COLO829 (cell line): Measurements from ENCODE around the gene FAM83E.

ENCODE experiments used
- DNase-seq: peaks from one replicate; pipeline ENCODE4 v3.0.0; 2012; ENCODE audit warnings: low spot score

Gene FAM83E

GRCh38 chr19:48575931-48576622 lies 38.8 kb downstream of the FAM83E start:
- no peak for DNase-seq

DNA sequence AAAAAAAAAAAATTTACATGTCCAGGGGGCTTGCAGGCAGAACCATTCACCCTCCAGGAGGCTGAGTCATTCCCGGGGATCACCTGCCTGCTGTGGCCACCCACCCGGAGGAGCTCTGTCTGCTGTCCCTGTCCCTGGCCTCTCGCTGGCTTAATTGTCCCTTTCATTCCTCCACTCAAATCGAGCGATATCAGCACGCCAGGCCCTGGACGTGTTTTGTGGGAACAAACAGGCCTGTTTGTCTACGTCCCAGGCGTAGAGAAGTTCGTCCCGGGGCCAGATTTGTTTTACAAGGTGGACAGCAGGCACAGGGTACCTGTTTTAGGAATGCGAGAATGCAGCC lies 41.7 kb downstream of the FAM83E start:
- no peak for DNase-seq

- DNase-seq: no peak
Measured at GRCh38 chr19:48571378-48572162, 43.3 kb downstream of the FAM83E start.

GRCh38 chr19:48569814-48570213 lies 45.1 kb downstream of the FAM83E start:
- DNase-seq: no peak

DNA sequence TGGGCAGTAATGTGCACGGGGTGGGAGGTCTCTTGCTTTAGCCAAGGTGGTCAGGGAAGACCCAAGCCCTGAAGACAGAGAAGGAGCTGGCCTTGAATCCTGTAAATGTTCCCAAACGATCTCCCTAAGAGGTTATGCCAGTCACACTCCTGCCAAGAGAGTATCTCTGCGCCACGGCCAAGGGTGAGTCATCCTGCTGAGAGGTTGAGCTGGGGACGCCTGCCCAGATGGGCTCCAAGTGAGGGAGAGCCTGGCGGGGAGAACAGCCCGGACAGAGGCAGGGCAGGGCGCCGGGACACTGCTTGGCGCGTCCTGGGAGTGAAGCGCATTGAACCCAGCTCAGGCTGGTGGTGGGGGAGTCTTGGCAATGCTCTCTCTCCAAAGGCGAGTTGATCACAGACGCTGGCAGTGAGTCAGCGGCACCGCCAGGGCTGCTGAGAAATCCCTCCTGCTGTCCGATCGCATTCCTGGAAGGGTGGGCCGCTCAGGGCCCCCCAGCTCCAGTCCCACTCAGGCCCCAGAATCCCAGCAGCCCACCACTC lies 46.5 kb downstream of the FAM83E start:
- peak; percentile 63 for DNase-seq

DNA sequence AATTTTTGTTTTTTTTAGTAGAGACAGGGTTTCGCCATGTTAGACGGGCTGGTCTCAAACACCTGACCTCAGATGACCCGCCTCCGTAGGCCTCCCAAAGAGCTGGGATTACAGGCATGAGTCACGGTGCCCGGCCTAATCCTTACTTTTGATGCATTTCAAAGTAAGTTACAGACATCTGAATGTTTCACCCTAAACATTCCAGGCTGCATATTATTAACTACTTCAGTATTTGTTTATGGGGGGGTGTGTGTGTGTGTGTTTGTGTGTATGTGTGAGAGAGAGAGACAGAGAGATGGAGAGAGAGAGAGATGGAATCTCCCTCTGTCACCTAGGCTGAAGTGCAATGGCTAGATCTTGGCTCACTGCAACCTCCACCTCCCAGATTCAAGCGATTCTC lies 49.8 kb downstream of the FAM83E start:
- DNase-seq: no peak
